ENCODE measurements around the gene FAIM2. TPM values are rescaled to one million over a fixed set of nuclear protein-coding genes. Genes with fewer than 3 reads are reported as not detected.

FAIM2 gene
- total and polyA plus RNA-seq, 9 of the 15 experiments (the other 6 are each of a cell fraction or from before 2014, with no cell fraction given): 0.01 to 0.10 TPM; not detected in 7

GRCh38 chr12:49893753-49894750, 9.6 kb downstream of the FAIM2 start:
- Histone ChIP-seq H3K9me3 (replicated peaks; ENCODE audit: control insufficient read depth, insufficient read depth, low read depth, low read length) (no peaks in the 10 kb centered on the region), H3K4me1 (replicated peaks in 1 of 2; ENCODE audit: control insufficient read depth in 2 of 2, insufficient read depth in 2 of 2, low read length in 2 of 2) (peaks cover 15 to 44% of the 10 kb centered on the region in 2 experiments; a peak in 4 of 5 replicates), H3K9me1 (ENCODE audit: control insufficient read depth, insufficient read depth, low read length) (no peaks in the 10 kb centered on the region), H2AFZ (ENCODE audit: low read depth, low read length) (no peak overlapping the region), H3K9ac (ENCODE audit: insufficient read depth in 1 of 2, low read depth in 2 of 2, low read length in 2 of 2) (no peak overlapping the region), H3K4me2 (ENCODE audit: insufficient read depth, low read length) (no peak overlapping the region), H3K79me2 (ENCODE audit: control insufficient read depth, insufficient read depth, low read length) (no peaks in the 10 kb centered on the region), H3K4me3 (no peak overlapping the region), H3K27ac (ENCODE audit: extremely low read depth, low read depth, low read length) (no peak overlapping the region), H3K36me3 (ENCODE audit: control insufficient read depth, insufficient read depth, low read length) (no peaks in the 10 kb centered on the region), H3K27me3 (ENCODE audit: control insufficient read depth in 2 of 2, insufficient read depth in 2 of 2, low read length in 2 of 2) (no peaks in the 10 kb centered on the region; a peak in 1 of 5 replicates), H4K20me1 (replicated peaks; ENCODE audit: control insufficient read depth, insufficient read depth, low read length) (no peaks in the 10 kb centered on the region)
- BruUV-seq (replicated peaks): no TSS peak
- TF ChIP-seq PKNOX1 (IDR thresholded peaks at IDR 0.05) (peak; percentile 59), ADNP (tag; IDR thresholded peaks at IDR 0.05) (0 out of 2 replicates have a peak, but pooled peaks have one; percentile 20), PBX2 (CRISPR knock-in tag; IDR thresholded peaks at IDR 0.05; ENCODE audit: low read depth) (no peak), PBX2 (tag; conservative IDR thresholded peaks at IDR 0.05; ENCODE audit: low read depth) (peak; percentile 25; the same call in 1 of the 2 replicates), TRIM24 (IDR thresholded peaks at IDR 0.05) (0 out of 4 replicates have a peak, but pooled peaks of 1 of the 2 experiments have one; percentile 29), GABPA (tag; conservative IDR thresholded peaks at IDR 0.05; ENCODE audit: low read depth) (no peak), FOSL1 (tag; conservative IDR thresholded peaks at IDR 0.05) (peak; percentile 52), TRIM28 (IDR thresholded peaks at IDR 0.05) (peak; percentile 78; the same call in 1 of the 2 replicates), NFIC (IDR thresholded peaks at IDR 0.05) (peak; percentile 71), MEIS2 (IDR thresholded peaks at IDR 0.05; ENCODE audit: partially characterized antibody) (peak; percentile 64), HLTF (IDR thresholded peaks at IDR 0.05) (no peak), DNMT1 (IDR thresholded peaks at IDR 0.05) (no peak), ZNF316 (IDR thresholded peaks at IDR 0.05) (peak; percentile 83), JUND (IDR thresholded peaks at IDR 0.05; ENCODE audit: borderline replicate concordance, low read depth, low read length) (0 out of 2 replicates have a peak, but pooled peaks have one; percentile 13), JUND (tag; IDR thresholded peaks at IDR 0.05; ENCODE audit: borderline replicate concordance, low read depth, low read length) (no peak; the same call in 2 of the 3 replicates)
- TF ChIP-seq, protein P1, sequence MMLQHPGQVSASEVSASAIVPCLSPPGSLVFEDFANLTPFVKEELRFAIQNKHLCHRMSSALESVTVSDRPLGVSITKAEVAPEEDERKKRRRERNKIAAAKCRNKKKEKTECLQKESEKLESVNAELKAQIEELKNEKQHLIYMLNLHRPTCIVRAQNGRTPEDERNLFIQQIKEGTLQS (IDR thresholded peaks at IDR 0.05): 0 out of 2 replicates have a peak, but pooled peaks have one; percentile 21
- TF ChIP-seq, protein P1 (CRISPR knock-in tag; conservative IDR thresholded peaks at IDR 0.05): no peak
- in situ Hi-C loops (cut with MboI): no loop called here
- WGBS (ENCODE audit: insufficient coverage, low coverage, missing lambda C conversion rate): 48% methylated on average over 9 of the region's 10 CpGs
- CTCF ChIA-PET (ENCODE audit: low intra/inter-chr PET ratio): no interaction called here
- intact Hi-C loops (cut with micrococcal nuclease): no loop called here
- FAIRE-seq (no peak), ATAC-seq (no peak), DNase-seq (ENCODE audit: extremely low read depth in 1 of 4, low spot score in 3 of 4) (peak in 1 of 4 experiments; percentile 19)
- POLR2A ChIA-PET: interaction anchor here (0.6 to 1.4 kb wide), 3 partner anchors 11 to 25 kb away, joined by 3 read pairs; no protein-coding TSS in a partner anchor
